ENCODE results near the gene NETO2.
A peak's percentile ranks its signal among the peaks of the same experiment; 100 is the strongest.

The NETO2 gene

DNA sequence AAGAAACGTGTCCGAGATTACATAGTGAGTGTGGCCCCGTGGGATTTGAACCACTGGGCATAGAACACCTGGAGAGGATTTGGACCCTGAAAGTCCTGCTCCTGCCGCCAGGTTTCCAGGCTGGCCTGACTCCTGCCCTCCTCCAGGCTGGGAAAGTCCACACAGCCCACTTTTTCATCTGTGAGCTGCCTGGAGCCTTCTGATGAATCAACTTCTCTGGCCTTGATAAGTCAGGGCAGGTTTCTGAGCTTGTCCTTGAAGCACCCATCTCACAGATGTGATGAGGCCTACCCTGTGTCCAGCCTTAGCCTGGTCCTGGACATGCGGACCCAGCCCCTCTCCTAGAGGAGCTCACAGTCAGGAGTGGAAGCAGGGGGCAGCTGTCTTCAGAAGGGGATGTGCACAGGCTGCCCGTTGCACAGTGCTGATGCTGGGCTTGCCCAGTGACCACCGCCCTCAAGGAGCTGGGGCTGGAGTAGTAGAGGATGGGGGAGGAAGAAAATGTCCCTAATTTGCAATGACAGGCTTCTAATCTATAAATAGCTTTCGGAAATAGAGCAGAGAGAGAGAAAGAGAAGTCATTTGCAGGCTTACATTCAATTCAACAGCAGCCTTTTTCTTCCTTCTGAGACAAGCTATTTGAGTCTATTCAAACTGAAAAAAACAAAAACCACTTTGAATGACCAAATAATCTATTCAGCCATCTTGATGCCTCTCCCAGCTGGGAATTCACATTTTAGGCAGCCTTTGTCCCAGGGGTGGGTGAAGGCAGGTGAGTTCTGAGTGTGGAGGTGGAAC is 96.8 kb downstream of the NETO2 start:
- no peak for DNase-seq (ENCODE audit: low read depth)

DNA sequence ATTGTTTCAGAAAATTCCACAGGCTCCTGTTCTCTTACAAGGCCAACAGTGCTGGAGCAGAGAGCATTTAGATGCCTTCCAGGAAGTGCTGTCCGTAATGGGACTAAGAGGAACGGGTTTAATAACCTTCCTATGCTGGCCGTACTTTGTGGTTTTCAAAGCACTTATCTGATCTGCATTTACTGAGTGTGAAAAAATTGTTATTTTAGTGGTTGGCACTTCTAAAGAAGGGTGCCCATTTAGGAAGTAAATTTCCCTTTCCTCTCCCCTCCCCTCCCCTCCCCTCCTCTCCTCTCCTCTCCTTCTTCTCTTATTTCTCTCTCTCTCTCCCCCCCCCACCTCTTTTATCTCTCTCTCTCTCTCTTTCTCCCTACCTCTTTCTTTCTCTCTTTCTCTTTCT is 98.3 kb downstream of the NETO2 start:
- DNase-seq (ENCODE audit: low read depth), result no peak

DNA sequence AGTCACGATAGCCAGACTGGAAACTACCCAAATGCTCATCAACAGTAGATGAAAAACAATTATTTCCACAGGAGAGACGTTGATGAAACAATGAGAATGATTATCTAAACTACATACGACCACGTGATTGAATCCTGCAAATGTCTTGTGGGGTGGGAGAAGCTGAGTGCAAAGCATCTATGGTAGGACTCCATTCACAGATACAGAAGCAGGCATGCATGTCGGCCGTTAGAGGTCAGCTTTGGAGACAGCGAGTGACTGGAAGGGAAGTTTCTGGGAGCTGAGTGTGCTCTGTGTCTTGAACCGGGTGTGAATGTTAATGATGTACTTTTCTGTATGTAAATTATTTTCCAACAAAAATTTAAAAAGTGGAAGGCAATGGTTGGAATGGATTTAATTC is 98.7 kb downstream of the NETO2 start:
- DNase-seq (ENCODE audit: low read depth), result no peak

GRCh38 chr16:47043970-47044684 is 99.6 kb downstream of the NETO2 start:
- no peak for DNase-seq (ENCODE audit: low read depth)

GRCh38 chr16:47043200-47043599 is 100.5 kb downstream of the NETO2 start:
- DNase-seq (ENCODE audit: low read depth), result no peak

GRCh38 chr16:47037746-47038458 is 105.8 kb downstream of the NETO2 start:
- DNase-seq (ENCODE audit: low read depth), result peak; percentile 78

GRCh38 chr16:47037396-47037745 is 106.4 kb downstream of the NETO2 start:
- no peak for DNase-seq (ENCODE audit: low read depth)

- no peak for DNase-seq (ENCODE audit: low read depth)
These were observed 107.5 kb downstream of the NETO2 start for GRCh38 chr16:47036201-47036600.

- no peak for DNase-seq (ENCODE audit: low read depth)
These were observed 108.3 kb downstream of the NETO2 start for GRCh38 chr16:47035436-47035835.

- DNase-seq (ENCODE audit: low read depth), result no peak
These were observed 109.3 kb downstream of the NETO2 start for GRCh38 chr16:47034455-47034854.

GRCh38 chr16:47033176-47033575 is 110.6 kb downstream of the NETO2 start:
- no peak for DNase-seq (ENCODE audit: low read depth)

DNA sequence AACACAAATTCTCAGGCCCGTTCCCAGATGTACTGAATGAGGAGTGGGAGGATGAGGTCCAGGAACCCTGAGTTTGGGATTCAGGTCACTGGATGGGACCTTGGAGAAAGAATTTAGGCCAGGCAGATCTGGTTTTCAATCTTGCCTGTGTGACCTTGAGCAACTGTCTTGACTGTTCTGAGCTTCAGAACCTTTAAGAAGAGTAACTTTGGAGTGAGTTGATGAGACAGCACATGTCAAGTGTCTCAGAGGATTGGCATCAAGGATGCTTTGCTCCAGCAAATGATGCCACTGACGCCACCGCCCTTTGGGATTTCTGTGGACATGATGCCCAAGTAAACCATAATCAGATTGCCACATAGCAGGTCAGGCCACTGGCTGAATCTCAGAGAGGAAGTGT is 114.0 kb downstream of the NETO2 start:
- no peak for DNase-seq (ENCODE audit: low read depth)

DNA sequence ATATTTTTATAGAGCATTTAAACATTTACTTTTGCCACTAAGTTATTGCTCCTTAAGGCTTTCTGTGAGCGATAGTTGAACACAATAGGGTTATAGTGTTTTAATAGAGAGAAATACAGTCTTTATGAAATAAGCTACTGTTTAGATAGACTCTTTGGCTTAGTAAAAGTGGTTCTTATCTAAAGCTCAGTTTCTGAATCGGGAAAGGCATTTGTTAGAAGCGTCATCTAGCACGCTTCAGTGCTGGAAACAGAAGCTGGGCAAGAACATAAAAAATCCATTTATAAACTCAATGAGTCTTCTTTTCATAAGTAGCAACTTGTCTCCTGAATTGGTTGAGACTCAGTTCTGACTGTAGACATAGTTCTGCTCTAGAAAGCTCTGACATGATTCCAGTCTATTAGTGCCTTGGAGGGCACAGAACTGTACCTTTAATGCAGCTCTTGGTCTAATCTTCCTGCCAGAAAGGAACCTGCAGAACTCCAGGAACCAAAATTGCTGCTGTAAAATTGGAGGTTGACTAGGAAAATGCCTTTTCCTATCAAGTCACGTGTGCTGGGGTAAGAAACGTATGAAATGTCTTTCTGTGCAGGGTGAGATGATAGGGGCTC is 114.9 kb downstream of the NETO2 start:
- DNase-seq (ENCODE audit: low read depth), result no peak

All from stimulated activated CD8-positive, alpha-beta memory T cell treated with anti-CD3 and anti-CD28 coated beads, Interleukin-12 subunit alpha, Interleukin-12 subunit beta, amount 100 ng/mL, for 4 hours (primary cell).